ENCODE data around the gene CPPED1.

- TF ChIP-seq POLR2A (IDR thresholded peaks at IDR 0.05): no peak
- TF ChIP-seq CTCF (IDR thresholded peaks at IDR 0.05): no peak
These were observed 56.4 kb downstream of the CPPED1 start for GRCh38 chr16:12747261-12747660.
